PFSK-1 (cell line): ENCODE results near the gene ERGIC1.

Experiments
- FOXP2 ChIP-seq: optimal IDR thresholded peaks from 2 replicates; pipeline ENCODE3; 2011; ENCODE audit warnings: borderline replicate concordance, control low read depth, inconsistent platforms; ENCODE audit not compliant: insufficient read depth; ENCODE audit errors: extremely low read length, extremely low read depth
- POLR2AphosphoS5 ChIP-seq: IDR thresholded peaks from 2 replicates; pipeline ENCODE4 v1.6.1; 2012; ENCODE audit warnings: low read depth, mild to moderate bottlenecking, control low read depth, low read length, moderate library complexity
- REST ChIP-seq, 2 experiments: IDR thresholded peaks; 2 replicates each; pipeline versions ENCODE4 v1.6.1 to v1.8.0; 2011 to 2012; ENCODE audit warnings: low read depth in 2 of 2, low read length in 2 of 2, control low read depth in 1 of 2, inconsistent platforms in 1 of 2, mild to moderate bottlenecking in 1 of 2, moderate library complexity in 1 of 2; ENCODE audit not compliant: insufficient read depth in 1 of 2
- TAF1 ChIP-seq: IDR thresholded peaks from 2 replicates; pipeline ENCODE4 v1.6.1; 2012; ENCODE audit warnings: low read length, control low read depth, borderline replicate concordance; ENCODE audit not compliant: insufficient read depth

- TF ChIP-seq TAF1 (no peak), FOXP2 (no peak), REST (IDR thresholded peaks at IDR 0.05; ENCODE audit: insufficient read depth in 1 of 2, low read depth in 2 of 2, low read length in 2 of 2) (no peak), POLR2AphosphoS5 (no peak)
Observed at GRCh38 chr5:172866802-172867748, 33.0 kb downstream of the ERGIC1 start.
